WTC11 (cell line): ENCODE results near the gene FBP1.

Experiments
- ATF3 ChIP-seq: sonication (generic); formaldehyde crosslinking; conservative IDR thresholded peaks from 2 replicates; pipeline ENCODE4 v1.8.1; 2022; ENCODE audit warnings: mild to moderate bottlenecking, missing genetic modification reagents
- CREM ChIP-seq: sonication (generic); formaldehyde crosslinking; IDR thresholded peaks from 2 replicates; pipeline ENCODE4 v1.8.1; 2022; ENCODE audit warnings: mild to moderate bottlenecking, missing genetic modification reagents, moderate library complexity
- CTCF ChIP-seq: fragments of 200-600 bp; IDR thresholded peaks from 2 replicates; pipeline ENCODE4 v1.8.0; 2022; ENCODE audit warnings: antibody characterized with exemption
- MAX ChIP-seq: sonication (generic); formaldehyde crosslinking; IDR thresholded peaks from 2 replicates; pipeline ENCODE4 v1.8.0; 2022; ENCODE audit warnings: mild to moderate bottlenecking, missing genetic modification reagents
- MLX ChIP-seq: sonication (generic); formaldehyde crosslinking; IDR thresholded peaks from 2 replicates; pipeline ENCODE4 v1.8.1; 2023; ENCODE audit warnings: mild to moderate bottlenecking, missing genetic modification reagents, moderate library complexity
- ZNF416 ChIP-seq: fragments of 250-450 bp; sonication (Bioruptor Pico); IDR thresholded peaks from 2 replicates; pipeline ENCODE4 v1.9.0; 2021; ENCODE audit warnings: mild to moderate bottlenecking, inconsistent platforms
- TF ChIP-seq, protein P1 (sequence below): sonication (generic); formaldehyde crosslinking; IDR thresholded peaks from 2 replicates; pipeline ENCODE4 v1.8.1; 2023; ENCODE audit warnings: mild to moderate bottlenecking, missing genetic modification reagents, moderate library complexity

DNA sequence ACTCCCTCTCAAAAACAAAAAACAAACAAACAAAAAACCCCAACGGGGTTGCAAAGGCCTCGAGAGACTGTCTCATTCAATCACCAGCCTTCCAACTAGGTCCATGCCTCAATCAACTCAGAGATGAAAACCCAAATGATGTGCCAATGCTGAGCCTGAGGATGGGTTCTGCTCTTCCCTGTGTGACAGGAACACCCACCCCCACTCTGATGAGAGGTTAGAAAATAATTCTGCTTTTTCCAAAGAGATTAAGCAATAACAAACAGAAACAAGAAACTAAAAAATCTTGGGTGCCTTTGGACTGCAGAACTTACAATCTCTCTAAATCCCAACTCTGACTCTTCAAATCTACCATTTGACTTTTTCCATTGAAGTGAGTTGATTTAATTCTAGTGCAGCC lies 25.5 kb upstream of the FBP1 start:
- TF ChIP-seq CTCF (no peak), MLX (no peak), ZNF416 (CRISPR knock-in tag) (no peak), ATF3 (CRISPR knock-in tag) (no peak), MAX (no peak), CREM (CRISPR knock-in tag) (no peak)
- TF ChIP-seq, protein P1, sequence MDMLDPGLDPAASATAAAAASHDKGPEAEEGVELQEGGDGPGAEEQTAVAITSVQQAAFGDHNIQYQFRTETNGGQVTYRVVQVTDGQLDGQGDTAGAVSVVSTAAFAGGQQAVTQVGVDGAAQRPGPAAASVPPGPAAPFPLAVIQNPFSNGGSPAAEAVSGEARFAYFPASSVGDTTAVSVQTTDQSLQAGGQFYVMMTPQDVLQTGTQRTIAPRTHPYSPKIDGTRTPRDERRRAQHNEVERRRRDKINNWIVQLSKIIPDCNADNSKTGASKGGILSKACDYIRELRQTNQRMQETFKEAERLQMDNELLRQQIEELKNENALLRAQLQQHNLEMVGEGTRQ = no peak
